Suprapubic skin (tissue), 4 donors: Measurements from ENCODE around the gene SF3B1.
"Not testable (repeated sequence)": the region's sequence is repeated elsewhere in the genome, so short reads cannot be mapped to it uniquely, and the experiment has no call there.

ENCODE experiments used
- CTCF ChIP-seq, 2 donors: fragments of 200-600 bp in 1 of 2; fragments of 450-650 bp in 1 of 2; sonication (generic) in 1 of 2; IDR thresholded peaks; one replicate each; pipeline ENCODE4 v1.5.1; 2016 to 2019; ENCODE audit warnings: antibody characterized with exemption in 2 of 2, mild to moderate bottlenecking in 1 of 2, moderate library complexity in 1 of 2
- EP300 ChIP-seq: sonication (generic); formaldehyde crosslinking; IDR thresholded peaks from one replicate; pipeline ENCODE4 v1.6.1; 2017; ENCODE audit warnings: antibody characterized with exemption
- POLR2A ChIP-seq, 2 donors: fragments of 450-650 bp; IDR thresholded peaks; one replicate each; pipeline ENCODE4 v1.6.1; 2017; ENCODE audit warnings: antibody characterized with exemption in 2 of 2, mild to moderate bottlenecking in 2 of 2, moderate library complexity in 2 of 2
- POLR2AphosphoS5 ChIP-seq, 3 donors: sonication (generic); formaldehyde crosslinking; IDR thresholded peaks; one replicate each; pipeline ENCODE4 v1.6.1; 2017; ENCODE audit warnings: antibody characterized with exemption in 3 of 3

DNA sequence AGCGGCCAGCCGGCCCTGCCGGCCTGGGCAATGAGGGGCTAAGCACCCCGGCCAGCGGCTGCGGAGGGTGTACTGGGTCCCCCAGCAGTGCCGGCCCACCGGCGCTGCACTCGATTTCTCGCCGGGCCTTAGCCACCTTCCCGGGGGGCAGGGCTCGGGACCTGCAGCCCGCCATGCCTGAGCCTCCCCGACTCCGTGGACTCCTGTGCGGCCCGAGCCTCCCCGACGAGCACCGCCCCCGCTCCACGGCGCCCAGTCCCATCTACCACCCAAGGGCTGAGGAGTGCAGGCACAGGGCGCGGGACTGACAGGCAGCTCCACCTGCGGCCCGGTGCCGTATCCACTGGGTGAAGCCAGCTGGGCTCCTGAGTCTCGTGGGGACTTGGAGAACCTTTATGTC, 64.2 kb downstream of the SF3B1 start:
- not testable (repeated sequence) for TF ChIP-seq CTCF (IDR thresholded peaks at IDR 0.05); POLR2A (IDR thresholded peaks at IDR 0.05); POLR2AphosphoS5 (IDR thresholded peaks at IDR 0.05); EP300
